Neural cell (in vitro differentiated cells): ENCODE measurements around the gene AFG3L2. TPM values are rescaled to one million over a fixed set of nuclear protein-coding genes. Genes with fewer than 3 reads are reported as not detected.

Experiments
- H2AFZ ChIP-seq: fragments of 200-600, 300-800 bp; sonication (generic), shearing (Covaris generic); 2 replicates; pipeline ENCODE4 v1.6.0; 2014; ENCODE audit warnings: low read depth, mild to moderate bottlenecking, antibody characterized with exemption, low read length, moderate library complexity
- H3F3A ChIP-seq: fragments of 200-600 bp; shearing (Covaris generic); 2 replicates; pipeline ENCODE4 v1.6.1; 2016; ENCODE audit warnings: mild to moderate bottlenecking, moderate library complexity, mixed read lengths, antibody characterized with exemption, low read length; ENCODE audit not compliant: insufficient read depth, poor library complexity, severe bottlenecking
- H3K27ac ChIP-seq: fragments of 200-600, 300-800 bp; sonication (generic), shearing (Covaris generic); 2 replicates; pipeline ENCODE4 v1.5.1; 2014; ENCODE audit warnings: mild to moderate bottlenecking, low read length, moderate library complexity
- H3K27me3 ChIP-seq: fragments of 300-800, 200-600 bp; sonication (generic), shearing (Covaris generic); 2 replicates; pipeline ENCODE4 v1.6.0; 2014; ENCODE audit warnings: mild to moderate bottlenecking, low read depth, low read length, moderate library complexity; ENCODE audit not compliant: insufficient read depth
- H3K36me3 ChIP-seq: fragments of 300-800, 200-600 bp; sonication (generic), shearing (Covaris generic); 2 replicates; pipeline ENCODE4 v1.5.1; 2014; ENCODE audit warnings: mild to moderate bottlenecking, antibody characterized with exemption, low read length, moderate library complexity; ENCODE audit not compliant: insufficient read depth
- H3K4me2 ChIP-seq: fragments of 300-800, 200-600 bp; sonication (generic), shearing (Covaris generic); 2 replicates; pipeline ENCODE4 v1.6.0; 2014; ENCODE audit warnings: mild to moderate bottlenecking, low read length
- H3K4me3 ChIP-seq: fragments of 300-800, 200-600 bp; sonication (generic), shearing (Covaris generic); 2 replicates; pipeline ENCODE4 v1.5.1; 2014; ENCODE audit warnings: mild to moderate bottlenecking, low read length, moderate library complexity
- H3K79me2 ChIP-seq: fragments of 200-600 bp; shearing (Covaris generic); replicated peaks from 2 replicates; pipeline ENCODE4 v1.6.0; 2014; ENCODE audit warnings: mild to moderate bottlenecking, low read length, moderate library complexity; ENCODE audit not compliant: insufficient read depth
- H3K9ac ChIP-seq: fragments of 300-800, 200-600 bp; sonication (generic), shearing (Covaris generic); 2 replicates; pipeline ENCODE4 v1.6.1; 2016; ENCODE audit warnings: mild to moderate bottlenecking, low read length, mixed read lengths
- H3K9me2 ChIP-seq: fragments of 200-600 bp; shearing (Covaris generic); 2 replicates; pipeline ENCODE4 v1.6.1; 2016; ENCODE audit warnings: mild to moderate bottlenecking, low read length, mixed read lengths; ENCODE audit not compliant: insufficient read depth
- H3K9me3 ChIP-seq: fragments of 200-600, 300-800 bp; sonication (generic), shearing (Covaris generic); 2 replicates; pipeline ENCODE4 v1.6.1; 2016; ENCODE audit warnings: mild to moderate bottlenecking, mixed run types, low read length, moderate library complexity, mixed read lengths
- H4K20me1 ChIP-seq: fragments of 200-600 bp; shearing (Covaris generic); 2 replicates; pipeline ENCODE4 v1.6.1; 2016; ENCODE audit warnings: mild to moderate bottlenecking, mixed run types; ENCODE audit not compliant: insufficient read depth
- EP300 ChIP-seq: fragments of 450-650 bp; conservative IDR thresholded peaks from 2 replicates; pipeline ENCODE4 v1.6.1; 2014; ENCODE audit warnings: antibody characterized with exemption, mild to moderate bottlenecking, moderate library complexity; ENCODE audit not compliant: poor library complexity, severe bottlenecking
- EZH2 ChIP-seq: fragments of 200-600, 300-800 bp; shearing (Covaris generic), sonication (generic); IDR thresholded peaks from 2 replicates; pipeline ENCODE4 v1.6.1; 2014; ENCODE audit warnings: antibody characterized with exemption, low read length, borderline replicate concordance, mild to moderate bottlenecking; ENCODE audit not compliant: insufficient read depth, poor library complexity, severe bottlenecking
- MXI1 ChIP-seq: fragments of 450-650 bp; conservative IDR thresholded peaks from 2 replicates; pipeline ENCODE4 v1.6.1; 2014; ENCODE audit warnings: antibody characterized with exemption, mild to moderate bottlenecking; ENCODE audit not compliant: poor library complexity, severe bottlenecking
- POLR2AphosphoS5 ChIP-seq: IDR thresholded peaks from 2 replicates; pipeline ENCODE4 v1.6.1; 2012
- RAD21 ChIP-seq: fragments of 450-650 bp; conservative IDR thresholded peaks from 2 replicates; pipeline ENCODE4 v1.6.1; 2014; ENCODE audit warnings: antibody characterized with exemption, mild to moderate bottlenecking, moderate library complexity
- SMC3 ChIP-seq: fragments of 450-650 bp; conservative IDR thresholded peaks from 2 replicates; pipeline ENCODE4 v1.6.1; 2014; ENCODE audit warnings: antibody characterized with exemption, mild to moderate bottlenecking, moderate library complexity; ENCODE audit not compliant: poor library complexity
- TAF1 ChIP-seq: IDR thresholded peaks from 2 replicates; pipeline ENCODE4 v1.6.1; 2012; ENCODE audit warnings: low read depth
- polyA plus RNA-seq: library from polyadenylated mRNA; depleted of rRNA; stranded (reverse); fragments of >200 nt; gene quantifications from 2 replicates; pipeline ENCODE4 v1.2.3, GENCODE V29; 2014
- TF ChIP-seq, protein P1 (sequence below): fragments of 450-650 bp; IDR thresholded peaks from 2 replicates; pipeline ENCODE4 v1.5.1; 2014; ENCODE audit warnings: antibody characterized with exemption, mild to moderate bottlenecking, moderate library complexity; ENCODE audit not compliant: poor library complexity, severe bottlenecking
- TF ChIP-seq, protein P2 (sequence below): IDR thresholded peaks from 2 replicates; pipeline ENCODE4 v1.6.1; 2012; ENCODE audit warnings: borderline replicate concordance

AFG3L2 gene
- polyA plus RNA-seq, 1 donor from 2014 or later, result 49.4 TPM

- Histone ChIP-seq H3K4me2 (no peak overlapping the region), H3K9ac (no peak overlapping the region), H3K79me2 (no peaks in the 10 kb centered on the region), H3K27me3 (no peaks in the 10 kb centered on the region), H3F3A (no peaks in the 10 kb centered on the region), H2AFZ (no peak overlapping the region), H3K9me2 (no peaks in the 10 kb centered on the region), H3K27ac (no peak overlapping the region), H3K9me3 (no peaks in the 10 kb centered on the region), H4K20me1 (no peaks in the 10 kb centered on the region), H3K36me3 (peaks cover 6% of the 10 kb centered on the region), H3K4me3 (no peak overlapping the region)
- TF ChIP-seq, protein P1, sequence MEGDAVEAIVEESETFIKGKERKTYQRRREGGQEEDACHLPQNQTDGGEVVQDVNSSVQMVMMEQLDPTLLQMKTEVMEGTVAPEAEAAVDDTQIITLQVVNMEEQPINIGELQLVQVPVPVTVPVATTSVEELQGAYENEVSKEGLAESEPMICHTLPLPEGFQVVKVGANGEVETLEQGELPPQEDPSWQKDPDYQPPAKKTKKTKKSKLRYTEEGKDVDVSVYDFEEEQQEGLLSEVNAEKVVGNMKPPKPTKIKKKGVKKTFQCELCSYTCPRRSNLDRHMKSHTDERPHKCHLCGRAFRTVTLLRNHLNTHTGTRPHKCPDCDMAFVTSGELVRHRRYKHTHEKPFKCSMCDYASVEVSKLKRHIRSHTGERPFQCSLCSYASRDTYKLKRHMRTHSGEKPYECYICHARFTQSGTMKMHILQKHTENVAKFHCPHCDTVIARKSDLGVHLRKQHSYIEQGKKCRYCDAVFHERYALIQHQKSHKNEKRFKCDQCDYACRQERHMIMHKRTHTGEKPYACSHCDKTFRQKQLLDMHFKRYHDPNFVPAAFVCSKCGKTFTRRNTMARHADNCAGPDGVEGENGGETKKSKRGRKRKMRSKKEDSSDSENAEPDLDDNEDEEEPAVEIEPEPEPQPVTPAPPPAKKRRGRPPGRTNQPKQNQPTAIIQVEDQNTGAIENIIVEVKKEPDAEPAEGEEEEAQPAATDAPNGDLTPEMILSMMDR, result no peak
- TF ChIP-seq TAF1, result no peak
Measured at GRCh38 chr18:12361770-12362378, 15.2 kb downstream of the AFG3L2 start.

- TF ChIP-seq SMC3 (no peak), MXI1 (no peak)
- H3K27me3 ChIP-seq, result no peaks in the 10 kb centered on the region
Measured at GRCh38 chr18:12359515-12359927, 17.5 kb downstream of the AFG3L2 start.

DNA sequence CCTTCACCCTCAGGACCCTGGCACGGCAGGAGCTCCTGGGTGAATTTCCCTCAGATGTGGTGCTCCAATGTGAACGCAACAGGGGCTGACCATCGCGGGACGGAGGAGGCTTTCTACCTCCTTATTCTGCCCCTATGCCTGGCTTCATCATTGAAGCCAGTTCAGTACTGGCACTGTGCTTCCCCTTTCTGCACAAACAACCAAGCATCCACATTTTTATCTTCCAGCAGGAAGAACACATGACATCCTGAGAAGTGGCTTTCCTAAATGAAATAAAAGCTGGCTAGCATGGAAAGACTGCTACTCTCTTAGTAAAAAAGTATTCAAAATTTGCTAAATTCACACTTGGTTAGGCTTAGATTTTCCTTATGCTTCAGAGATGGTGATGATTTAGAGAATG, 24.8 kb downstream of the AFG3L2 start:
- Histone ChIP-seq H3K27me3 (no peaks in the 10 kb centered on the region), H3K27ac (no peak overlapping the region), H3K4me2 (no peak overlapping the region), H2AFZ (no peak overlapping the region), H3K79me2 (no peaks in the 10 kb centered on the region), H3K9ac (no peak overlapping the region), H3K4me3 (no peak overlapping the region), H3K36me3 (no peaks in the 10 kb centered on the region), H3F3A (no peaks in the 10 kb centered on the region), H3K9me3 (no peaks in the 10 kb centered on the region), H4K20me1 (no peaks in the 10 kb centered on the region), H3K9me2 (no peaks in the 10 kb centered on the region)
- no peak for TF ChIP-seq EP300
- TF ChIP-seq, protein P1, result no peak
- no peak for TF ChIP-seq SMC3
- no peak for TF ChIP-seq EZH2
- TF ChIP-seq RAD21, result no peak
- no peak for TF ChIP-seq POLR2AphosphoS5
- no peak for TF ChIP-seq MXI1
- TF ChIP-seq TAF1, result no peak
- TF ChIP-seq, protein P2, sequence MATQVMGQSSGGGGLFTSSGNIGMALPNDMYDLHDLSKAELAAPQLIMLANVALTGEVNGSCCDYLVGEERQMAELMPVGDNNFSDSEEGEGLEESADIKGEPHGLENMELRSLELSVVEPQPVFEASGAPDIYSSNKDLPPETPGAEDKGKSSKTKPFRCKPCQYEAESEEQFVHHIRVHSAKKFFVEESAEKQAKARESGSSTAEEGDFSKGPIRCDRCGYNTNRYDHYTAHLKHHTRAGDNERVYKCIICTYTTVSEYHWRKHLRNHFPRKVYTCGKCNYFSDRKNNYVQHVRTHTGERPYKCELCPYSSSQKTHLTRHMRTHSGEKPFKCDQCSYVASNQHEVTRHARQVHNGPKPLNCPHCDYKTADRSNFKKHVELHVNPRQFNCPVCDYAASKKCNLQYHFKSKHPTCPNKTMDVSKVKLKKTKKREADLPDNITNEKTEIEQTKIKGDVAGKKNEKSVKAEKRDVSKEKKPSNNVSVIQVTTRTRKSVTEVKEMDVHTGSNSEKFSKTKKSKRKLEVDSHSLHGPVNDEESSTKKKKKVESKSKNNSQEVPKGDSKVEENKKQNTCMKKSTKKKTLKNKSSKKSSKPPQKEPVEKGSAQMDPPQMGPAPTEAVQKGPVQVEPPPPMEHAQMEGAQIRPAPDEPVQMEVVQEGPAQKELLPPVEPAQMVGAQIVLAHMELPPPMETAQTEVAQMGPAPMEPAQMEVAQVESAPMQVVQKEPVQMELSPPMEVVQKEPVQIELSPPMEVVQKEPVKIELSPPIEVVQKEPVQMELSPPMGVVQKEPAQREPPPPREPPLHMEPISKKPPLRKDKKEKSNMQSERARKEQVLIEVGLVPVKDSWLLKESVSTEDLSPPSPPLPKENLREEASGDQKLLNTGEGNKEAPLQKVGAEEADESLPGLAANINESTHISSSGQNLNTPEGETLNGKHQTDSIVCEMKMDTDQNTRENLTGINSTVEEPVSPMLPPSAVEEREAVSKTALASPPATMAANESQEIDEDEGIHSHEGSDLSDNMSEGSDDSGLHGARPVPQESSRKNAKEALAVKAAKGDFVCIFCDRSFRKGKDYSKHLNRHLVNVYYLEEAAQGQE, result no peak

More at GRCh38 chr18:12359515-12359927, 17.5 kb downstream of the AFG3L2 start:
- Histone ChIP-seq H3K79me2 (no peaks in the 10 kb centered on the region), H3K36me3 (peaks cover 6% of the 10 kb centered on the region), H3F3A (no peaks in the 10 kb centered on the region), H3K9me3 (no peaks in the 10 kb centered on the region), H4K20me1 (no peaks in the 10 kb centered on the region), H3K4me2 (no peak overlapping the region), H3K4me3 (no peak overlapping the region), H3K9ac (no peak overlapping the region), H2AFZ (no peak overlapping the region), H3K27ac (no peak overlapping the region), H3K9me2 (no peaks in the 10 kb centered on the region)
